HG03060 (cell line): ENCODE data around the gene SLC31A1.
A peak's percentile ranks its signal among the peaks of the same experiment; 100 is the strongest.
"Not testable (repeated sequence)": the region's sequence is repeated elsewhere in the genome, so short reads cannot be mapped to it uniquely, and the experiment has no call there.

Experiments
- ATAC-seq: cut with Tn5 transposase; IDR thresholded peaks from one replicate; pipeline ENCODE4 v1.9.1; 2021; ENCODE audit warnings: low read depth, moderate number of reproducible peaks; ENCODE audit not compliant: unreplicated experiment

SLC31A1 gene

DNA sequence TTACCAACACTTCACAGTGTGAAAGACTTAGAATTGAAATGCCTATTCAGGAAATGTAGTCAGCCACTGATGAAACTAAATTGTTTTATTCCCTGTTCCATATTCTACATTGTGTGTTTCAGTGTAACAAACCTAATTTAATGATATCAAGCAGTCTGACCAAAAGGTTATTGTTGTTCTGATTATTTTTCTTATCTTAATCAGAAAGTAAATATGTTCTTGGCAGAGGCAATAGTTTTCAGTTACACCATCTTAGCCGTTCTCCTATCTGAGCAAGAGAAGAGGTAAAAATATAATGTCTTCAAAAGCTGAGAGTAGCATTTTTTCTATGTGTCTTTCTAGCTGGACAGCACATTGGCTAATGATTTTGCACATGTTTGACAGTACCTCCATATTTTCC is 36.9 kb downstream of the SLC31A1 start:
- no peak for ATAC-seq

DNA sequence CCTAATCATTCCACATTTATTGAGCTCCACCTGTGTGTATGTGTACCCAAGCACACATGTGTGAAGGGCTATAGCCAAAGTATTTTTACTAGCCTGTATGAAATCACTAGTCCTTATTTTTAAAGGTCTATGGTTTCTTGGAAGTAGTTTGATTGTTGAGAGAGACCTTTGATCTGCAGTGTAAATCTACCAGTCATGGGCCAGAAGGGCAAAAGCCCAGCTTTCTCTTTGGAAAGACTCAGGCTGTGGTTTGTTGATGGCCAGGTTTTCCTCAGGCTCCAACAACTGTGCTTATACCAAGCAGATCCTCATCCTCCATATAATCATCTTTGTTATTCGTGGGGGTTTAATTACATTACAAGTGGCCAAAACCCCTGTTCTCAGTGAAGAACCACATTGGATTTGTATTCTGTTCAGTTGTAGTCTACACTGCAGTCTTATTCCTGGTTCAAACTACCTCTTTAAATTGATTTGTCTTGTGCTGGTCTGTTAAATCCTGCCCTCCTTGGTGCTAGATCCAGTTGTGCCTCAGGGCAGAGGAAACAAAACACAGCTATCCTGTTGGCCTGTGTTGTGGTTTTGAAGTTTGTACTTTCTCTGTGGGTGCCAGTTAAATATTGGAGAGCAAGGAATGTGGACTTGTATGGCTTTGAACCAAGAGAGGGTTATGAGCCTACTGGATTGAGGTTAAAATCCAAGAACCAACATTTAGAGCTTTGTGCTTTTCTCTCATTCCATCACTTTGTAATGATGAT is 40.8 kb downstream of the SLC31A1 start:
- no peak for ATAC-seq

DNA sequence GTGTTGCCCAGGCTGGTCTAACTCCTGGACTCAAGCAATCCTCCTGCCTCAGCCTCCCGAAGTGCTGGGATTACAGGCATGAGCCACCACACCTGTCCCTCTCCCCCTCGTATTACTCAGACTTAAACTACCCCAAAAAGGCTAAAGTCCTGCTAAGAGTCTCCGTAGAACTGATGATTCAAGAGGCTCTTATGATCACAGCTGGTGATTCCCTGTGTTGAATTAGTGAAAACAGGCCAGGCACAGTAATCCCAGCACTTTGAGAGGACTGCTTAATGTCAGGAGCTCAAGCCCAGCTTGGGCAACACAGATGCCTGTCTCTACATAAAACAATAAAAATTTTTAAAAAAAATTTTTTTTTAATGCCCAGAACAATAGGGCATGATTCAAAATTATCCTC is 44.8 kb downstream of the SLC31A1 start:
- no peak for ATAC-seq

DNA sequence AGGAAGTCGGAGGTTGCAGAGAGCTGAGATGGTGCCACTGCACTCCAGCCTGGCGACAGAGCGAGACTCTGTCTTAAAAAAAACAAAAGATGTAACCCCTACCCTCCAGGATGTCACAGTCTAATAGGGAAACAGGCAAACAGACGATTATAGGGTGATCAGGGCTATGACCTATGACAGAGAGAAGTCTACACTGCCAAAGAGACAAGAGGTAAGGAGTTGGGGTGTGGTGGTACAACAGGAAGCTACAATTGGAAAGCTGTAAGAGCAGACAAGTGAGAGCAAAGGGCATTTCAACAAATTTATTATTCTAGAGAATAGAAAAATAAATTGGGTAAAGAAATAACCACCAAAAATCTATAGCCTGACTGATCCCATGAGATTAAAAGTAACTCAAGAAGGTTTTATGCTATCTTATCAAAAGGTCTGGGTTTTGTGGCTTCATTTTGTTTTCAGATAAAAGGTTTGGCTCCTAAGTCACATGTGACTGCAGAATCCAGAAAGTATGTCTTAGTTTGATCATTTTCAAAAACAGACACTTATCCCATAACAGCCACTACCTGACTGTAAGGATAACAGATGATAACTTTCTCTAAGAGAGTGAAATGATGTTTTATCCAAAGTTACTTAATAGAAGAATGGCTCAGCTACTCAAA is 46.7 kb downstream of the SLC31A1 start:
- ATAC-seq, result no peak

DNA sequence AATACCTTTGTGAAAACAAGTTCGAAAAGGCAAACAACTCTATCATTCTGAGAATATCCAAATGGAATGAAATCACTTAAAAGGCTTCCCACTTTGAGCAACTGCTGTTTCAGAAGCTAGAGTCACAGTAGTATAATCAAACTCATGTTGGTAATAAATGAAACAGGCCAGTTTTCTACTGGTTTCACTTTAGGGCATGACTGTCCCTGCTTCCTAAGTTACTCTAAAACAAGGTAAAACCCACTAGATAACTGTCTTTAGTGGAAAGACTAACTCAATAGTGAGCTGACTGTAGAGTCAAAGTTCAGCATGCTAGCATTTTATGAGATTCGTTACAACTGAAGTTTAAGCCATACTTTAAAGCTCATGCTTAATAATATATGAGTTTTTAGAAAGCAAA is 48.0 kb downstream of the SLC31A1 start:
- ATAC-seq, result no peak

DNA sequence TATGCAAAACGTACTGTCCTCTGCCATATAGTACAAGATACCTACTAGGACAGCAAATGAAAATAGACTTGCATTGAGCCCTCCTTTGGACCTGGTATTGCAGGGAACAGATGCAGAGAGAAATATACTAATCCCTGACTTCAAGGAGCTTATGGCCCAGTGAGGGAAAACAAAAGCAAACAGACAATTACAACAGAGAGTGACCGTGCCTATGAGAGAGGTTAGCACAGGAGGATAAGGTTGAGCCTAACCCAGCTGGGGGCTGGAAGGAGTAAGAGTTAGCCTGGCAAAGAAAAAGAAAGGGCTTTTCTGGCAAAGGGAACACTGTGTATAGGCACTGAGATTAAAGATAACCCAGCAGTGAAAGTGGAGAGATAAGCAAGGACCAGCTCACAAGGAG is 48.5 kb downstream of the SLC31A1 start:
- no peak for ATAC-seq

DNA sequence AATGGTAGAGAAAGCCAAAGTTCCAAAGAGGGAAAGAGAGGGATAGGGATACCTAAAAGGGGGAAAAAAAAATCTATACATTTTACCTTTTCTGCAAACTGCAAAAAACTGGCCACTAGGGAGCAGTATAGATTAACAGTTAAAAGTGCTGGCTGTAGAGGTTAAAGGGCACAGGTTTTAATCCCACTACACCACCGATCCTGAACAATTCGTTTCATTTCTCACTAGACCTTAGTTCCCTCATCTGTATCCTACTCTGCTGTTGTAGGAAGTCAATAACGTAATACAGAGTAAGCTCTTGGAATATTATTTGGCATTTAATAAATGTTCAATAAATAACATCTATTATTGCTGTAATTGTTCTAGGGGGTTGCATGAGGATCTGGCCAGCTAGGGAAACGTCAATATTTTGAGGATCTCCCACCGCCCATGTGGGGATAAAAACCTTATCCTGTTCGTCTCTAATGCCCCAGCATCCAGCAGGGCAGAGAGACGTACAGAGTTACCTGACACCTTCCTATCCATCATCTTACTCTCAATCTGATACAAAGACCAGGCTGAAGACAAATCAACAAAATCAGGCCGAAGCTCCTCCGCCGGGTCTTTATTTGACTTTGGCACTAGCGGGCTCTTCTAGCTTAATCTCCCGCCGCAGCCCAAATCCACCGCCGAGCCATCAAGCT is 53.3 kb downstream of the SLC31A1 start:
- no peak for ATAC-seq

DNA sequence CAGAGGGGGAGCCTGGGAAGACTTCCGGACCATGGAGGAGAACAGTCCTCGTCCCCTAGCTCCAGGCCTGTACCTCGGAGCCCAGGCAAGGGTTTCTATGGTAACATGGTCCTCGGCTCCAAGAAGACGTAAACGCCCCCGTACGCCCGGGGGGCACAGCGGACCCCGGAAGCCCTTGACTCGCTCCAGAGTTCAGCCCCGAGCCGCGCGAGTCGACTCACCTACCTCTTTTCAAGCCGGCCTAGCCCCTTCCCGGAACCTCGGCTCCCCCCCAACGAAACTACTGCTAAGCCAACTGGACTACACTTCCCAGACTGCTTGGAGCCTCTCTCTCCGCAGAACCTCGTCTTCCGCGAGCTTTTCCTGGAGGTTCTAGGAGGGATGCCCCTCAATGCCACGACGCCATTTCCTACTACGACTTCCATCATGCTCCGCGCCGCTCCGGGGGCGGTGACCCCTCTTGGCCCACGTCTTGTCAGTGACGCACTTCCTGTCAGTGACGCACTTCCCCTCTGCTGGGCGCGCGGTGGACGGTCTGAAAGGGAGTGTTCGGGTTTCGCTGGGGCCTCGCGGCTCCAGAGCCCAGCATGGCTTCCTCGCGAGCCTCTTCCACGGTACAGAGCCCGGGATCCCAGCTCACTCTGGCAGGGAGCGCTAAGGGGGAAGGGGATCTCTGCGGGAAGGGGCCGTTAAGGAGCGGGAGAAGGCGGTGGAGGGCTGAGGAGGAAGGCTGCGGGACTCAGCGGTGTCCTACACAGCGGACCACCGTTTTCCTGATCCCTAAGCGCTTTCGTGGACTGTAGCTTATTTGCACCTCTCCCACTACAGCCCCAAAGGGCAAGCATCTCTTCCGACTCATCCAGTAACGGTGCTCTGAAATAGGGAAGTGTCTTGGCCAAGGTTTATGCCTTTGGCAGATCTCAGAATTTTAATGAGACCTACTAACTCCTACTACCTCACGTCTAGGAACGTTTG is 54.1 kb downstream of the SLC31A1 start, which contains the start of the genes CDC26 and PRPF4:
Gene CDC26, minus strand, starts transcription at position 416 of the 975 bp plus-strand sequence. CDS start 3,065 bp downstream, outside the sequence.
Gene PRPF4, plus strand, starts transcription at position 502 of the 975 bp plus-strand sequence. Its CDS starts 86 bp downstream, at position 588.
- peak; percentile 97 for ATAC-seq

DNA sequence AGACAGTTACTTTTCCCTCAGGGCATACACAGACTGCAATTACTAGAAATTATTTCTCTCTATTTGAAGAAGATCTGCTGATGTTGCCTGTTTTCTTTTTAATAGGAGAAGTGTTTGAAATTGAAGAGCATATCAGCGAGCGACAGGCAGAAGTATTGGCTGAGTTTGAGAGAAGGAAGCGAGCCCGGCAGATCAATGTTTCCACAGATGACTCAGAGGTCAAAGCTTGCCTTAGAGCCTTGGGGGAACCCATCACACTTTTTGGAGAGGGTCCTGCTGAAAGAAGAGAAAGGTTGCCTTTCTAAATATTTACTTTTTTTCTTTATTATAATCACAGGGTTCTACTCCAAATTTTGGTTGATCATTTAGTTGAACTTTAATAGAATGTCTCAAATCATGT is 57.5 kb downstream of the SLC31A1 start:
- no peak for ATAC-seq

DNA sequence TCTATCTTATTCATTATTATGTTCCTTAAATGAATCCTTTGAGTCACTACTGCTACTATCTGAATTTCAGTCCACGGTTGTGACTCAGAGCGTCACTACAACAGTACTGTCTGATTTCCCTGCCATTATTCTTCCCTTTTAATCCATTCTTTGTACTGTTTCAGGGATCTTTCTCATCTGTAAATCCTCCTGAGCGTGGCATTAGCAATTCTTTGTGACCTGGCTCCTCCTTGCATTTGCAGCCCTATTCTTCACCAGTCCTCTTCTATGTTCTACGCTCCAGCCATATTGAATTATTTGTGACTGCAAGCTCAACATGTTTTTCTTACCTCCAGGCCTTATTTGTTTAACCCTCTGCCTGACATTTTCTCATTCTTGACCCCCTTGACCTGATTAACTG is 60.0 kb downstream of the SLC31A1 start:
- no peak for ATAC-seq

DNA sequence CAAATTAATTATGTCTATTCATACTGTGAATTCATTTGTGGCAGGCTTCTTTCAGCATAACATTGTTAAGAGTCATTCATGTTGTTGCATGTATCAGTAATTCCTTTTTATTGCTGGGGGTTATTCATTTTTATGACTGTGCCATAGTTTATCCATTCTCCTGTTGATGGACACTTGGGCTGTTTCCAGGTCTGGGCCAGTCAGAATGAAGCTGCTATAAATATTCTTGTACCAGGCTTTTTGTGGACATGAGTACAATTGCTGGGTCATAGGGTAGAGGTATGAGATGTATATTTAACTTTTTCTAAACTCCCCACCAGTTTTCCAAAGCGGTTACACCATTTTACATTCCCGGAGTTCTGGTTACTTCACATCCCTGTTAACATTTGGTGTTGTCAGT is 67.7 kb downstream of the SLC31A1 start:
- no peak for ATAC-seq

DNA sequence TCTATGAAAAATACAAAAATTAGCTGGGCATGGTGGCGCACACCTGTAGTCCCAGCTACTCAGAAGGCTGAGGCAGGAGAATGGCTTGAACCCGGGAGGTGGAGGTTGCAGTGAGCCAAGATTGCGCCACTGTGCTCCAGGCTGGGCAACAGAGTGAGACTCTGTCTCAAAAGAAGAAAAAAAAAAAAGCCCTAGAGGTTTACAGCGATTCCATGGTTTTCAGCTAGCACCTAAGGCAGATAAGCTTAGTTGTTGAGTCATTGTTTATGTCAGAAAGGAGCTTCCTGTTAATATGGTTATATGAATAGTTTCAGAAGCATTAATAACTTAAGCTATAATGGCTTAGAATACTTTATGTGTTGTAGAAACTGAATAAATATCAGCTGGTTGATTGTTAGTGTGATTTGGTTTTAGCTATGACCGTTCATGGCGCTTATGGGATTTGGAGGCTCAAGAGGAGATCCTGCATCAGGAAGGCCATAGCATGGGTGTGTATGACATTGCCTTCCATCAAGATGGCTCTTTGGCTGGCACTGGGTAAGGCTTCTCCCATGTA is 68.8 kb downstream of the SLC31A1 start:
- ATAC-seq, result no peak

DNA sequence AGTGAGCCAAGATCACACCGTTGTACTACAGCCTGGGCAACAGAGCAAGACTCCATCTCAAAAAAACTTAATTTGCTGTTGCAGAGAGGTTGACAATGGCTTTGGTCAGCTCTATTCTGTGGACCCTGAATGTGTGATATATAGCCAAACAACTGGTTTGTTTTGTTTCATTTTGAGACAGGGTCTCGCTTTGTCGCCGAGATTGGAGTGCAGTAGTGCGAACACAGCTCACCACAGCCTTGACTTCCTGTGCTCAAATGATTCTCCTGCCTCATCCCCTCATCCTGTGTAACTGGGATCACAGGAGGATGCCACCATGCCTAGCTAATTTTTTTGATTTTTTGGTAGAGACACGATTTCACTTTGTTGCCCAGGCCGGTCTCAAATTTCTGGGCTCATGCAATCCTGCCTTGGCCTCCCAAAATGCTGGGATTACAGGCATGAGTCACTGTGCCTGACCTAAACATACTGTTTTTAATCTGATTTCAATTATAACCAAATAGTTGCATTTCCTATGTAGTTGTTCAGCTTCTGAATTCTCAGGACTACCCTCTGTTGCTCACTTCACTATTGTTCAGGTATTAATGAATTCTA is 72.0 kb downstream of the SLC31A1 start:
- ATAC-seq, result no peak

DNA sequence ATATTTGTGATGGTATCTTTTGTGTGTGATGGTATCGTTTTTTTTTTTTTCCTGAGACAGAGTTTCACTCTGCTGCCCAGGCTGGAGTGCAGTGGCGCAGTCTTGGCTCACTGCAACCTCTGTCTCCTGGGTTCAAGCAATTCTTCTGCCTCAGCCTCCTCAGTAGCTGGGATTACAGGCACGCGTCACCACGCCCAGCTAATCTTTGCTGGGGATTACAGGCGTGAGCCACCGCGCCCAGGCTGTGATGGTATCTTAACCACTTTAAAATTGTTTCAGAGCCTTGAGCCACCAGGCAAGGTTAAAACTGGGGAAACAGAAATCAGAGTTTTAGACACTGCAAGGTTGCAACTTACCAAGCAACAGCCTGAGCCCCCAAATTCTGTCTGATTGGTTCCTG is 74.9 kb downstream of the SLC31A1 start:
- not testable (repeated sequence) for ATAC-seq

DNA sequence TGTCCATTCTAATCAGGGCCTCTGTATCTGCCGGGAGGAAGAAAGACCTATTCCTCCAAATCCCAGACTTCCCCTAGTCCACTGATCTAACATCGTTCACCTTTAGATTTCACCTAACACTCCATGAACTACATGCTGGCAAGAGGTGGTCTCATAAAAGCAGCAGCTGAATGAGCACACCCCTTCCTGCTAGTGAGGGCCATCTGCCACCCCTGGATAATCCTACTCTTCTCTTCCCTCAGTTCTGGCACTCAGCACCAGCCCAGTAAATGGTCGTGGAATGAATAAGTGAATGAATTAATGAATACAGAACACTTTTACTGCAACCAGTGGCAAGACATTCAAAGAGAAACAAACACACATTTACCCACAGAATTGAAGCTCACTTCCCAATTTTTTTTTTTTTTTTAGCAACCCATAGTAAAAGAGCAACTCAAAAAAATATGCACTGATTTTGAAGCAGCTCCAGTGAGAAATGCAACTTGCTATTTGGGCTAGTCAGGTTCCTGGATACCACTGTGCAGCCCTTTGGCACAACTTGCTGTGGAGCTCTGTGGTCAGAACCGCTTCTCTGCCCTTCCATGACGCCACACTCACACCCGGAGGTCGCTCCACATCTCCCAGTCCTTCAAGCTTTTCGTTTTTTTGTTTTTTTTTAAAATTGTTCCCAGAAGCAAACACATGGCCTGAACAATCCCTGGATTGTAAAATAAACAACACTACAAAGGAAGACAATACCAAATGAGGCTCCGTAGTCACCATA is 75.6 kb downstream of the SLC31A1 start:
- no peak for ATAC-seq

DNA sequence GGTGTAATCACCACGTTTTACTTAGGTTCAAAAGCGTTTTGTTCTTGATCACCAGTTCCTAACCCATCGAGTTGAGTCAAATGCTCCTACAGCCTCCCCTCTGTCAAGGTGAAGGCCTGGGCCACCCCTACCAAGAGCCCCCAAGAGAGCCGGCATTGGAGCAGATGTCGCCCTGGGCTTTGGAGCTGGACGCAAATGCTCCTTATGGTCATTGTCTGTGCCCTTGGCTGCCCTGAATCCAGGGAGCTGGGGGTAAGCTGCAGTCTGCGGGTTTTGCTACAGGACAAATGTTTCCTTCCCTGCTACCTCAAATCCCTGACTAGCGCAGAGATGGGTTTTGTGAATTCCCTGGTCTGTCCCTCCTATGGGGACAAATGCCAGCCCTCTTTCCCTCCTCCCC is 77.0 kb downstream of the SLC31A1 start:
- no peak for ATAC-seq

DNA sequence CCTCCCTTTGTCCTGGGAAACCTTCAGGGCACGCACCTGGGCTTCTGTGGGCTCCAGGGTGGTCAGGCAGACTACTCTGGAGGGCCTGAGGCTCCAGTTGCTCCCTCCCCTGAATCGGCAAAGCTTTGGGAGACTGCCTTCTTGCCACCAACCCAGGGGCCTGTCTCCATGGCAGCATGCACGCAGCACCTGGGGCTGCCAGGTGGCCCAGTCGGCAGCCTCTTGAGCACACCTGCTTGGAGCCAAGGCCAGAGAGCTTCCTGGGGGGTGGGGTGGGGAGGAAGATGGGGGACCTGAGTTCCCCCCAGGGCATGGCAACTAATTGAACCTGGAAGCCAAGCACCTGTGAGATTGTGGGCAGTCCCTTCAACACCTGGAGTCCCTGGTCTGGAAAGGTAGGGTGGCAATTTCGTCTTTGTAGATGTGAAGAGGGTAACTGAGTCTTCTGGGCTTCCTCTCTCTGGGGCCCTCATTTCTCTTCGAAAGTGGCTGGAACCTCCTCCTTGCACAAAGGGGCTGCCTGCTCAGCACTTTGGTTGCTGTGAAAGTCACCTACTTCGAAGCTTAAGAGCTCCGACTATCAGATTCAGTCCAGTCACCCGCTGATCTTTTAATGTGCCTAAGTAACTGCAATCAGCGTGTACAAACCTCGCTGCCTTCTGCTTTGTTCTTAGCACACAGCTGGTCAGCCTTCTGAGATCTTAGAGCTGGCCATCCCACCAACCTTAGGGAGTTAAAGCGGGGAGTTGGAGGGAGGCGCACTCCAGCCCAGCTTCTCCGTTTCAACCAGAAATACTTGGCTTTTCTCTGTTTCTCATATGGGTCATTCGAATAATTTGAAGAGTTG is 77.8 kb downstream of the SLC31A1 start:
- no peak for ATAC-seq

DNA sequence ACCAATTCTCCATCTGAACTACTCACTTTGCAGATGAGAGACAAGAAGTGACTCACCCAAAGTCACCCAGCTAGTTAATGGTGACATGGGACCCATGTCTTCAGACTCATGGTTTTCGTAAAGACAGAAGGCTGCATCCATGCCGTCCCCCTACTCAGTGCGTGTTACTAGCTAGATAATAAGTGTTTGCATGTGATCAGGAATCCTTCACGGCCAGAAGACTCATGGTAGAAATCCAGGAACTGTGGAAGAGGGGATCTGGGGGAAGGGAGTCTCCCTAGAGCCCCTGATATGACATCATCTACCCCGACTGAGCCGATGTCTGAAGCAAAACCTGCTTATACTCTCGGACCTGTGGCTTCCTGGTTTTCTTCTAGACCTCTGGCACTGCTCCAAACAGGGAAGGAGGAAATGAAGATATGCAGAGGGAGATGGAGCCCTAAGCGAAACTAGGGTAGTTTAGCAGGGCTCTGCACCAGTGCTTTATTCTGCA is 78.5 kb downstream of the SLC31A1 start:
- ATAC-seq, result no peak
